GM12878 (cell line): ENCODE data around the gene ICE2. TPM values are rescaled to one million over a fixed set of nuclear protein-coding genes. Genes with fewer than 3 reads are reported as not detected.

Experiments used
- ATAC-seq: fragments of 200-7000 bp; cut with Tn5 transposase; 3 replicates; pipeline ENCODE4 v1.9.1; 2020; ENCODE audit warnings: mild to moderate bottlenecking, moderate library complexity
- BruUV-seq: library from RNA; stranded (reverse); fragments of 400-500 nt; replicated peaks from 2 replicates; lab custom pipeline; 2021; lab: Mats Ljungman, UMichigan
- CTCF ChIA-PET: fragments of 300-600 bp; sonication (Branson Sonifier 250); formaldehyde crosslinking; extraction: SDS; loops from one replicate; lab custom pipeline; 2021; ENCODE audit warnings: inconsistent platforms; lab: Yijun Ruan, JAX
- POLR2A ChIA-PET: fragments of 350-600 bp; formaldehyde crosslinking; extraction: SDS; loops from one replicate; lab custom pipeline; 2021; ENCODE audit warnings: inconsistent platforms; lab: Charles Lee
- RAD21 ChIA-PET: fragments of 300-600 bp; sonication (Branson Sonifier 250); formaldehyde crosslinking; loops from one replicate; lab custom pipeline; 2023; ENCODE audit warnings: antibody characterized with exemption; ENCODE audit not compliant: unreplicated experiment; lab: Charles Lee
- SMC1A ChIA-PET: fragments of 300-600 bp; sonication (Branson Sonifier 250); formaldehyde crosslinking; loops from one replicate; lab custom pipeline; 2023; ENCODE audit not compliant: unreplicated experiment, uncharacterized antibody; lab: Charles Lee
- DNase-seq: peaks from one replicate; pipeline ENCODE4 v3.0.0-alpha.2; 2011; ENCODE audit warnings: low read depth, low spot score
- FAIRE-seq: peaks from 3 replicates; lab custom pipeline; 2011; peaks lifted over from hg19 to GRCh38; lab: Jason Lieb, UNC
- H2AFZ ChIP-seq: 2 replicates; pipeline ENCODE4 v1.6.0; 2011; ENCODE audit warnings: low read depth, low read length, control low read depth; ENCODE audit not compliant: control insufficient read depth
- H3K27ac ChIP-seq: 2 replicates; pipeline ENCODE4 v1.5.1; 2011; ENCODE audit warnings: control low read depth; ENCODE audit not compliant: control insufficient read depth, insufficient read depth
- H3K27me3 ChIP-seq, 2 experiments: replicated peaks in 1 of 2; 2 replicates each; pipeline versions ENCODE4 v1.6.0 to v1.6.1; 2011; ENCODE audit warnings: low read length in 1 of 2; ENCODE audit not compliant: control insufficient read depth in 2 of 2, insufficient read depth in 2 of 2
- H3K36me3 ChIP-seq, 2 experiments: 2 replicates each; pipeline ENCODE4 v1.5.1; 2011; ENCODE audit warnings: low read length in 1 of 2; ENCODE audit not compliant: control insufficient read depth in 2 of 2, insufficient read depth in 2 of 2
- H3K4me1 ChIP-seq: 2 replicates; pipeline ENCODE4 v1.6.1; 2011; ENCODE audit warnings: mild to moderate bottlenecking, low read length, moderate library complexity, mixed read lengths; ENCODE audit not compliant: control insufficient read depth, insufficient read depth
- H3K4me2 ChIP-seq: 2 replicates; pipeline ENCODE4 v1.6.0; 2011; ENCODE audit warnings: control low read depth; ENCODE audit not compliant: control insufficient read depth, insufficient read depth
- H3K4me3 ChIP-seq: fragments of 200-600 bp; sonication (generic); 2 replicates; pipeline ENCODE4 v1.5.1; 2016
- H3K79me2 ChIP-seq: 2 replicates; pipeline ENCODE4 v1.6.0; 2011; ENCODE audit warnings: low read length; ENCODE audit not compliant: control insufficient read depth, insufficient read depth
- H3K9ac ChIP-seq: 2 replicates; pipeline ENCODE4 v1.8.0; 2011; ENCODE audit warnings: low read length, control low read depth, mixed read lengths; ENCODE audit not compliant: control insufficient read depth, insufficient read depth
- H3K9me3 ChIP-seq: replicated peaks from 3 replicates; pipeline ENCODE4 v1.5.1; 2011; ENCODE audit warnings: mild to moderate bottlenecking, low read length; ENCODE audit not compliant: control insufficient read depth, insufficient read depth
- H4K20me1 ChIP-seq: 2 replicates; pipeline ENCODE4 v1.6.0; 2011; ENCODE audit not compliant: control insufficient read depth, insufficient read depth
- ATF7 ChIP-seq: fragments of 450-650 bp; IDR thresholded peaks from 2 replicates; pipeline ENCODE4 v1.6.1; 2016; ENCODE audit warnings: low read depth, mild to moderate bottlenecking
- BACH1 ChIP-seq: fragments of 450-650 bp; IDR thresholded peaks from 2 replicates; pipeline ENCODE4 v1.6.1; 2017; ENCODE audit warnings: mild to moderate bottlenecking, borderline replicate concordance
- CBFB ChIP-seq: IDR thresholded peaks from 2 replicates; pipeline ENCODE4 v1.6.1; 2016; ENCODE audit warnings: antibody characterized with exemption, low read depth
- MEF2B ChIP-seq: fragments of 450-650 bp; IDR thresholded peaks from 2 replicates; pipeline ENCODE4 v1.6.1; 2018; ENCODE audit warnings: mild to moderate bottlenecking, moderate library complexity; ENCODE audit not compliant: partially characterized antibody, poor library complexity, severe bottlenecking
- NFXL1 ChIP-seq: fragments of 450-650 bp; IDR thresholded peaks from 2 replicates; pipeline ENCODE4 v1.6.1; 2017; ENCODE audit warnings: antibody characterized with exemption, mild to moderate bottlenecking, borderline replicate concordance
- NR2C1 ChIP-seq: fragments of 450-650 bp; IDR thresholded peaks from 2 replicates; pipeline ENCODE4 v1.6.1; 2017; ENCODE audit warnings: antibody characterized with exemption, mild to moderate bottlenecking, moderate library complexity
- RELA ChIP-seq: fragments of 450-650 bp; IDR thresholded peaks from 2 replicates; pipeline ENCODE4 v1.8.0; 2014; ENCODE audit warnings: borderline replicate concordance; ENCODE audit not compliant: partially characterized antibody
- SMC3 ChIP-seq: IDR thresholded peaks from 2 replicates; pipeline ENCODE4 v1.6.1; 2011; ENCODE audit warnings: low read length, improper control_type of control experiment, borderline replicate concordance
- SP1 ChIP-seq: IDR thresholded peaks from one replicate; pipeline ENCODE4 v1.6.1; 2011; ENCODE audit warnings: low read depth, low read length
- STAT1 ChIP-seq: fragments of 450-650 bp; conservative IDR thresholded peaks from 2 replicates; pipeline ENCODE4 v1.6.1; 2014; ENCODE audit warnings: antibody characterized with exemption, mild to moderate bottlenecking
- TAF1 ChIP-seq: IDR thresholded peaks from 2 replicates; pipeline ENCODE4 v1.6.1; 2011; ENCODE audit warnings: mild to moderate bottlenecking, low read depth, low read length, borderline replicate concordance
- ZBED1 ChIP-seq: IDR thresholded peaks from 2 replicates; pipeline ENCODE4 v1.6.1; 2016; ENCODE audit warnings: borderline replicate concordance
- ZNF207 ChIP-seq: fragments of 450-650 bp; IDR thresholded peaks from 2 replicates; pipeline ENCODE4 v1.6.1; 2014; ENCODE audit warnings: antibody characterized with exemption, mild to moderate bottlenecking, borderline replicate concordance
- ZNF217 ChIP-seq: fragments of 450-650 bp; IDR thresholded peaks from 2 replicates; pipeline ENCODE4 v1.6.1; 2017; ENCODE audit warnings: antibody characterized with exemption, mild to moderate bottlenecking
- WGBS: methylation state at CpG from one replicate; pipeline ENCODE4 v1.1.6; 2016; ENCODE audit warnings: low lambda C conversion rate; ENCODE audit not compliant: insufficient replicate concordance, insufficient coverage; ENCODE audit errors: missing lambda C conversion rate; 5-methylcytosine and 5-hydroxymethylcytosine counted together
- in situ Hi-C: fragments of 300-500 bp; cut with MboI; formaldehyde crosslinking; loops from 9 replicates; pipeline ENCODE4 v1.14.3; 2018; ENCODE audit warnings: mixed read lengths
- intact Hi-C: fragments of 100-400 bp; cut with micrococcal nuclease; formaldehyde crosslinking; loops from one replicate; pipeline ENCODE4 v1.14.2; 2022; ENCODE audit not compliant: unreplicated experiment
- polyA plus RNA-seq, 11 experiments: library from polyadenylated mRNA; depleted of rRNA in 4 of 11; unstranded in 6 of 11; stranded (reverse) in 5 of 11; fragments of >200 nt; fragmentation: Nextera tagmentation in 4 of 11; fragmentation: Illumina TruSeq in 1 of 11; extraction: Ambion mirVana in 4 of 11; extraction: Trizol in 1 of 11; gene quantifications; 1 replicate in 1 of 11; 2 replicates in 10 of 11; pipeline versions ENCODE4 v1.2.1 to v1.2.3, GENCODE V29; 2011 to 2016; ENCODE audit warnings: inconsistent platforms in 2 of 11, missing spikeins in 2 of 11, low read depth in 1 of 11
- total RNA-seq, 4 experiments: library from RNA; depleted of rRNA in 3 of 4; stranded (reverse); fragments of >200 nt in 3 of 4; fragmentation: Illumina TruSeq in 1 of 4; extraction: Trizol in 1 of 4; gene quantifications; 2 replicates each; pipeline versions ENCODE4 v1.2.1 to v1.2.3, GENCODE V29; 2013 to 2021
- TF ChIP-seq, protein P1 (sequence below): fragments of 450-650 bp; IDR thresholded peaks from 2 replicates; pipeline ENCODE4 v1.6.1; 2017; ENCODE audit warnings: low read depth, mild to moderate bottlenecking, moderate library complexity
- TF ChIP-seq, protein P2 (sequence below): fragments of 450-650 bp; IDR thresholded peaks from 2 replicates; pipeline ENCODE4 v1.6.1; 2017; ENCODE audit warnings: mild to moderate bottlenecking, moderate library complexity
- TF ChIP-seq, protein P3 (sequence below): fragments of 450-650 bp; formaldehyde crosslinking; IDR thresholded peaks from 2 replicates; pipeline ENCODE4 v1.4.0; 2022; ENCODE audit warnings: mild to moderate bottlenecking, moderate library complexity

ICE2 gene
- total and polyA plus RNA-seq, 10 of the 15 experiments (the other 5 are each of a cell fraction or from before 2014, with no cell fraction given), result 14.2 to 62.0 (median 44.9) TPM

DNA sequence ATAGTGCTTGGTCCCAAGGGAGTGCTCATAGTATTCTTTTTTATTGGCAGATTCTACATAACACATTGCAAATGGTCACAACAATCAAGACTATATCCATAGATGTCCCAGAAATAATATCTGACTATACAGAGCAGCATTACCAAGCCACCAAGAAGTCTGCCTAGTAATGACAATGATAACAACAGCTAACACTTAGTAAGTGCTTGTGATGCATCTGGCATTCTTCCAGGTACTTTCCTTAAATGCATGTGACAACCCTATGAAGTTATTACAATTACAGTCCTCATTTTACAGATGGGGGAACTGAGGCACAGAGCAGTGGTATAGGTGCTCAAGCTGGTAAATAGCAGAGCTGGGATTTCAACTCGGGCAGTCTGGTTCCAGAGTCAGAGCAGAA is 49.6 kb upstream of the ICE2 start:
- RAD21 ChIA-PET, result interaction anchor here (0.7 to 1.9 kb wide), 7 partner anchors 9 to 57 kb away, joined by 3 to 9 read pairs (median 4); no protein-coding TSS in a partner anchor
- SMC1A ChIA-PET, result interaction anchor here (0.6 to 2.2 kb wide), 10 partner anchors 8 to 140 kb away, joined by 3 to 9 read pairs (median 4); no protein-coding TSS in a partner anchor
- CTCF ChIA-PET, result interaction anchor here (0.7 to 2.4 kb wide), 6 partner anchors 8 to 42 kb away, joined by 3 to 6 read pairs (median 4); no protein-coding TSS in a partner anchor
- H3K79me2 ChIP-seq, result peaks cover 5% of the 10 kb centered on the region; the same call in 1 of the 2 replicates
- no peak overlapping the region for H3K4me3 ChIP-seq
- no peak overlapping the region for H3K4me2 ChIP-seq
- H3K27me3 ChIP-seq, result no peaks in the 10 kb centered on the region
- no peaks in the 10 kb centered on the region for H3K9me3 ChIP-seq
- H3K9ac ChIP-seq, result no peak overlapping the region
- H3K27ac ChIP-seq, result peak overlapping the region; percentile 3; the same call in 1 of the 2 replicates
- ATAC-seq (peak; percentile 86), FAIRE-seq (no peak), DNase-seq (no peak)
- H2AFZ ChIP-seq, result no peak overlapping the region
- peaks cover 5% of the 10 kb centered on the region; the same call in 1 of the 2 replicates for H3K4me1 ChIP-seq
- POLR2A ChIA-PET, result interaction anchor here (1.3 to 1.6 kb wide), 2 partner anchors 9 to 10 kb away, joined by 4 to 6 read pairs; no protein-coding TSS in a partner anchor
- peaks cover 2 to 8% of the 10 kb centered on the region in 2 experiments for H3K36me3 ChIP-seq
- in situ Hi-C loops (no loop called here), intact Hi-C loops (no loop called here)
- no TSS peak for BruUV-seq
- no peaks in the 10 kb centered on the region for H4K20me1 ChIP-seq
- WGBS, result 38% methylated on average over 1 of the region's 1 CpG
- TF ChIP-seq NR2C1 (no peak), SP1 (no peak), BACH1 (no peak), CBFB (no peak), ZNF207 (no peak), MEF2B (peak; percentile 55), STAT1 (no peak), ATF7 (no peak), SMC3 (no peak), RELA (peak; percentile 74), ZBED1 (no peak), NFXL1 (no peak), ZNF217 (no peak), TAF1 (no peak)
- TF ChIP-seq, protein P1, sequence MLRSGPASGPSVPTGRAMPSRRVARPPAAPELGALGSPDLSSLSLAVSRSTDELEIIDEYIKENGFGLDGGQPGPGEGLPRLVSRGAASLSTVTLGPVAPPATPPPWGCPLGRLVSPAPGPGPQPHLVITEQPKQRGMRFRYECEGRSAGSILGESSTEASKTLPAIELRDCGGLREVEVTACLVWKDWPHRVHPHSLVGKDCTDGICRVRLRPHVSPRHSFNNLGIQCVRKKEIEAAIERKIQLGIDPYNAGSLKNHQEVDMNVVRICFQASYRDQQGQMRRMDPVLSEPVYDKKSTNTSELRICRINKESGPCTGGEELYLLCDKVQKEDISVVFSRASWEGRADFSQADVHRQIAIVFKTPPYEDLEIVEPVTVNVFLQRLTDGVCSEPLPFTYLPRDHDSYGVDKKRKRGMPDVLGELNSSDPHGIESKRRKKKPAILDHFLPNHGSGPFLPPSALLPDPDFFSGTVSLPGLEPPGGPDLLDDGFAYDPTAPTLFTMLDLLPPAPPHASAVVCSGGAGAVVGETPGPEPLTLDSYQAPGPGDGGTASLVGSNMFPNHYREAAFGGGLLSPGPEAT, result peak; percentile 73
- TF ChIP-seq, protein P2, sequence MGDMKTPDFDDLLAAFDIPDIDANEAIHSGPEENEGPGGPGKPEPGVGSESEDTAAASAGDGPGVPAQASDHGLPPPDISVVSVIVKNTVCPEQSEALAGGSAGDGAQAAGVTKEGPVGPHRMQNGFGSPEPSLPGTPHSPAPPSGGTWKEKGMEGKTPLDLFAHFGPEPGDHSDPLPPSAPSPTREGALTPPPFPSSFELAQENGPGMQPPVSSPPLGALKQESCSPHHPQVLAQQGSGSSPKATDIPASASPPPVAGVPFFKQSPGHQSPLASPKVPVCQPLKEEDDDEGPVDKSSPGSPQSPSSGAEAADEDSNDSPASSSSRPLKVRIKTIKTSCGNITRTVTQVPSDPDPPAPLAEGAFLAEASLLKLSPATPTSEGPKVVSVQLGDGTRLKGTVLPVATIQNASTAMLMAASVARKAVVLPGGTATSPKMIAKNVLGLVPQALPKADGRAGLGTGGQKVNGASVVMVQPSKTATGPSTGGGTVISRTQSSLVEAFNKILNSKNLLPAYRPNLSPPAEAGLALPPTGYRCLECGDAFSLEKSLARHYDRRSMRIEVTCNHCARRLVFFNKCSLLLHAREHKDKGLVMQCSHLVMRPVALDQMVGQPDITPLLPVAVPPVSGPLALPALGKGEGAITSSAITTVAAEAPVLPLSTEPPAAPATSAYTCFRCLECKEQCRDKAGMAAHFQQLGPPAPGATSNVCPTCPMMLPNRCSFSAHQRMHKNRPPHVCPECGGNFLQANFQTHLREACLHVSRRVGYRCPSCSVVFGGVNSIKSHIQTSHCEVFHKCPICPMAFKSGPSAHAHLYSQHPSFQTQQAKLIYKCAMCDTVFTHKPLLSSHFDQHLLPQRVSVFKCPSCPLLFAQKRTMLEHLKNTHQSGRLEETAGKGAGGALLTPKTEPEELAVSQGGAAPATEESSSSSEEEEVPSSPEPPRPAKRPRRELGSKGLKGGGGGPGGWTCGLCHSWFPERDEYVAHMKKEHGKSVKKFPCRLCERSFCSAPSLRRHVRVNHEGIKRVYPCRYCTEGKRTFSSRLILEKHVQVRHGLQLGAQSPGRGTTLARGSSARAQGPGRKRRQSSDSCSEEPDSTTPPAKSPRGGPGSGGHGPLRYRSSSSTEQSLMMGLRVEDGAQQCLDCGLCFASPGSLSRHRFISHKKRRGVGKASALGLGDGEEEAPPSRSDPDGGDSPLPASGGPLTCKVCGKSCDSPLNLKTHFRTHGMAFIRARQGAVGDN, result no peak
- TF ChIP-seq, protein P3, sequence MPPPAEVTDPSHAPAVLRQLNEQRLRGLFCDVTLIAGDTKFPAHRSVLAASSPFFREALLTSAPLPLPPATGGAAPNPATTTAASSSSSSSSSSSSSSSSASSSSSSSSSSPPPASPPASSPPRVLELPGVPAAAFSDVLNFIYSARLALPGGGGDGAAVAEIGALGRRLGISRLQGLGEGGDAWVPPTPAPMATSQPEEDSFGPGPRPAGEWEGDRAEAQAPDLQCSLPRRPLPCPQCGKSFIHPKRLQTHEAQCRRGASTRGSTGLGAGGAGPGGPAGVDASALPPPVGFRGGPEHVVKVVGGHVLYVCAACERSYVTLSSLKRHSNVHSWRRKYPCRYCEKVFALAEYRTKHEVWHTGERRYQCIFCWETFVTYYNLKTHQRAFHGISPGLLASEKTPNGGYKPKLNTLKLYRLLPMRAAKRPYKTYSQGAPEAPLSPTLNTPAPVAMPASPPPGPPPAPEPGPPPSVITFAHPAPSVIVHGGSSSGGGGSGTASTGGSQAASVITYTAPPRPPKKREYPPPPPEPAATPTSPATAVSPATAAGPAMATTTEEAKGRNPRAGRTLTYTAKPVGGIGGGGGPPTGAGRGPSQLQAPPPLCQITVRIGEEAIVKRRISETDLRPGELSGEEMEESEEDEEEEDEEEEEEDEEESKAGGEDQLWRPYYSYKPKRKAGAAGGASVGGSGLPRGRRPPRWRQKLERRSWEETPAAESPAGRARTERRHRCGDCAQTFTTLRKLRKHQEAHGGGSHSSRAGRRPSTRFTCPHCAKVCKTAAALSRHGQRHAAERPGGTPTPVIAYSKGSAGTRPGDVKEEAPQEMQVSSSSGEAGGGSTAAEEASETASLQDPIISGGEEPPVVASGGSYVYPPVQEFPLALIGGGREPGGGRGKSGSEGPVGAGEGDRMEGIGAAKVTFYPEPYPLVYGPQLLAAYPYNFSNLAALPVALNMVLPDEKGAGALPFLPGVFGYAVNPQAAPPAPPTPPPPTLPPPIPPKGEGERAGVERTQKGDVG (CRISPR knock-in tag), result no peak
